ENCODE measurements around the gene ZFYVE21. TPM values are rescaled to one million over a fixed set of nuclear protein-coding genes. Genes with fewer than 3 reads are reported as not detected.

The ZFYVE21 gene
- total and polyA plus RNA-seq, 7 donors, result 14.0 to 27.1 (median 19.9) TPM

- WGBS, 3 donors, result 66 to 83% (median 68%) methylated on average over 34 of the region's 34 CpGs
- ATAC-seq (peak in 2 of 4 donors; percentile 23 to 40), DNase-seq (peak in 1 of 2 donors; percentile 25)
- intact Hi-C loops (cut with DNase I), result no loop called here
- Histone ChIP-seq H3K36me3 (ENCODE audit: insufficient read depth in 1 of 2, low read depth in 1 of 2) (peaks cover 0 to 78% of the 10 kb centered on the region in 2 donors), H3K27me3 (ENCODE audit: insufficient read depth in 3 of 3, low read length in 2 of 3) (no peaks in the 10 kb centered on the region), H3K9me3 (no peaks in the 10 kb centered on the region), H3K4me1 (no peaks in the 10 kb centered on the region), H3K27ac (no peak overlapping the region), H3K4me3 (no peak overlapping the region)
- no peak for TF ChIP-seq CTCF (IDR thresholded peaks at IDR 0.05)
Observed at GRCh38 chr14:103738701-103739451, 23.3 kb downstream of the ZFYVE21 start.

- ATAC-seq (no peak), DNase-seq (peak in 1 of 2 donors; percentile 47)
- Histone ChIP-seq H3K4me1 (no peaks in the 10 kb centered on the region), H3K36me3 (ENCODE audit: insufficient read depth in 1 of 2, low read depth in 1 of 2) (peaks cover 0 to 73% of the 10 kb centered on the region in 2 donors), H3K9me3 (no peaks in the 10 kb centered on the region), H3K27me3 (ENCODE audit: insufficient read depth in 3 of 3, low read length in 2 of 3) (no peaks in the 10 kb centered on the region), H3K27ac (no peak overlapping the region), H3K4me3 (no peak overlapping the region)
- WGBS, 3 donors, result 68 to 79% (median 72%) methylated on average over 6 of the region's 6 CpGs
- intact Hi-C loops (cut with DNase I), result no loop called here
- no peak for TF ChIP-seq CTCF (IDR thresholded peaks at IDR 0.05)
Observed at GRCh38 chr14:103739466-103739792, 23.8 kb downstream of the ZFYVE21 start.

- no peak for ATAC-seq
- intact Hi-C loops (cut with DNase I), result no loop called here
- DNase-seq, result peak in 1 of 2 donors; percentile 49
- H3K36me3 ChIP-seq (ENCODE audit: insufficient read depth in 1 of 2, low read depth in 1 of 2), result peaks cover 0 to 75% of the 10 kb centered on the region in 2 donors
- WGBS, 3 donors, result 88 to 91% (median 89%) methylated on average over 29 to 30 of the region's 30 CpGs
- H3K27me3 ChIP-seq (ENCODE audit: insufficient read depth in 3 of 3, low read length in 2 of 3), result no peaks in the 10 kb centered on the region
- TF ChIP-seq CTCF (IDR thresholded peaks at IDR 0.05), result no peak
- no peak overlapping the region for H3K27ac ChIP-seq
- H3K4me3 ChIP-seq, result no peak overlapping the region
- no peaks in the 10 kb centered on the region for H3K9me3 ChIP-seq
- H3K4me1 ChIP-seq, result no peaks in the 10 kb centered on the region
Observed at GRCh38 chr14:103739793-103740501, 24.3 kb downstream of the ZFYVE21 start.

GRCh38 chr14:103740991-103741689 lies 25.5 kb downstream of the ZFYVE21 start:
- ATAC-seq, result no peak
- TF ChIP-seq CTCF (IDR thresholded peaks at IDR 0.05), result no peak
- H3K27ac ChIP-seq, result no peak overlapping the region

More at GRCh38 chr14:103740991-103741689, 25.5 kb downstream of the ZFYVE21 start:
- no peak overlapping the region for H3K4me3 ChIP-seq
- no peaks in the 10 kb centered on the region for H3K27me3 ChIP-seq (ENCODE audit: insufficient read depth in 3 of 3, low read length in 2 of 3)
- intact Hi-C loops (cut with DNase I), result no loop called here
- H3K9me3 ChIP-seq, result no peaks in the 10 kb centered on the region
- no peak for DNase-seq
- H3K4me1 ChIP-seq, result no peaks in the 10 kb centered on the region
- peaks cover 0 to 78% of the 10 kb centered on the region in 2 donors for H3K36me3 ChIP-seq (ENCODE audit: insufficient read depth in 1 of 2, low read depth in 1 of 2)
- WGBS, 3 donors, result 80 to 85% (median 81%) methylated on average over 14 of the region's 14 CpGs
